Spinal cord (tissue), 10 donors: ENCODE results near the gene SPATA3. TPM values are rescaled to one million over a fixed set of nuclear protein-coding genes. Genes with fewer than 3 reads are reported as not detected.

Source experiments
- DNase-seq, 6 donors: peaks; one replicate each; pipeline versions ENCODE4 v3.0.0 to v3.0.0-alpha.2; 2013 to 2015; ENCODE audit warnings: low spot score in 6 of 6, low read depth in 4 of 6
- H3K27ac ChIP-seq: one replicate; pipeline ENCODE4 v1.5.1; 2013; ENCODE audit warnings: low read depth, low read length, control low read depth
- H3K27me3 ChIP-seq: one replicate; pipeline ENCODE4 v1.6.1; 2013; ENCODE audit warnings: low read length; ENCODE audit not compliant: control insufficient read depth, insufficient read depth
- H3K36me3 ChIP-seq: one replicate; pipeline ENCODE4 v1.6.1; 2013; ENCODE audit warnings: low read length; ENCODE audit not compliant: control insufficient read depth, insufficient read depth
- H3K4me1 ChIP-seq: one replicate; pipeline ENCODE4 v1.6.1; 2013; ENCODE audit warnings: low read length; ENCODE audit not compliant: control insufficient read depth, insufficient read depth
- H3K4me3 ChIP-seq: one replicate; pipeline ENCODE4 v1.5.1; 2013; ENCODE audit warnings: low read depth, low read length, control low read depth
- H3K9me3 ChIP-seq: one replicate; pipeline ENCODE4 v1.6.1; 2013; ENCODE audit warnings: low read length; ENCODE audit not compliant: control insufficient read depth, insufficient read depth
- WGBS: methylation state at CpG from one replicate; pipeline ENCODE4 v1.1.5; 2013; ENCODE audit warnings: missing lambda C conversion rate; ENCODE audit not compliant: insufficient coverage; 5-methylcytosine and 5-hydroxymethylcytosine counted together
- polyA plus RNA-seq, 2 donors: library from polyadenylated mRNA; unstranded; fragments of 120-200 nt; gene quantifications; one replicate each; pipeline ENCODE4 v1.2.1, GENCODE V29; 2013; ENCODE audit not compliant: insufficient read length in 2 of 2
- total RNA-seq, 2 donors: library from RNA; depleted of rRNA in 1 of 2; stranded (reverse); fragments of 120-200 nt in 1 of 2; fragments of >200 nt in 1 of 2; gene quantifications; one replicate each; pipeline versions ENCODE4 v1.2.3 to v1.2.4, GENCODE V29; 2013 to 2014
- donor health status: healthy.

SPATA3 gene
- total and polyA plus RNA-seq, 4 donors: not detected

- Histone ChIP-seq H3K27ac (no peak overlapping the region), H3K4me3 (no peak overlapping the region), H3K36me3 (no peaks in the 10 kb centered on the region), H3K27me3 (no peaks in the 10 kb centered on the region), H3K9me3 (no peaks in the 10 kb centered on the region), H3K4me1 (peaks cover 38% of the 10 kb centered on the region)
- no peak for DNase-seq
- WGBS: 76% methylated on average over 7 of the region's 10 CpGs
Measured at GRCh38 chr2:231007286-231008098, 11.6 kb downstream of the SPATA3 start.

DNA sequence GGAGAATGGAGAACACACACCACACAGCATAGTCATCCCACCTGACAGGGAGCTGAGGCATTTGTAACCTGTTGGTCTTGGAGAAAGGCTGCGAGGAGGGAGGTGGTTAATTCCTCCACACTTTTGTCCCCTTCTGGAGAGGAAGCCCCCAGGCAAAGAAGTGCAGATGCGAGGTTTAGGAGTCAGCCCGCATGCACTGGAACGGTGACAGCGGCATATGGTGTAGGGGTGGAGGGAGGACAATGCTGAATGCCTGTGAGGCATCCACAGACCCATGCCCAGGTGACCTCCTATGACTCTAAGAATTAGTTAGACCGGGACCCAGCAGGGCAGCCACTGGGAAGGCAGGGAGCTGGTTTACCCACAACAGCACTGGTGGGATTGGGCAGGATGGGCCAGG is 12.2 kb downstream of the SPATA3 start:
- Histone ChIP-seq H3K36me3 (no peaks in the 10 kb centered on the region), H3K9me3 (no peaks in the 10 kb centered on the region), H3K4me3 (no peak overlapping the region), H3K27ac (no peak overlapping the region), H3K4me1 (peaks cover 44% of the 10 kb centered on the region), H3K27me3 (no peaks in the 10 kb centered on the region)
- 94% methylated on average over 3 of the region's 6 CpGs for WGBS
- no peak for DNase-seq

GRCh38 chr2:231009236-231009919 is 13.5 kb downstream of the SPATA3 start:
- Histone ChIP-seq H3K36me3 (no peaks in the 10 kb centered on the region), H3K27me3 (no peaks in the 10 kb centered on the region), H3K4me1 (peaks cover 45% of the 10 kb centered on the region), H3K4me3 (no peak overlapping the region), H3K9me3 (no peaks in the 10 kb centered on the region), H3K27ac (no peak overlapping the region)
- peak in 2 of 6 donors; percentile 41 to 59 for DNase-seq
- WGBS: 33% methylated on average over 7 of the region's 14 CpGs

- Histone ChIP-seq H3K4me3 (no peak overlapping the region), H3K4me1 (peaks cover 54% of the 10 kb centered on the region), H3K36me3 (no peaks in the 10 kb centered on the region), H3K27ac (no peak overlapping the region), H3K27me3 (no peaks in the 10 kb centered on the region), H3K9me3 (no peaks in the 10 kb centered on the region)
- WGBS: 90% methylated on average over 2 of the region's 2 CpGs
- no peak for DNase-seq
Measured at GRCh38 chr2:231010201-231010730, 14.3 kb downstream of the SPATA3 start.

GRCh38 chr2:231011526-231011925 is 15.6 kb downstream of the SPATA3 start:
- DNase-seq: no peak
- no peak overlapping the region for H3K27ac ChIP-seq
- no peaks in the 10 kb centered on the region for H3K9me3 ChIP-seq
- H3K27me3 ChIP-seq: no peaks in the 10 kb centered on the region
- H3K4me3 ChIP-seq: no peak overlapping the region
- H3K36me3 ChIP-seq: no peaks in the 10 kb centered on the region
- peaks cover 65% of the 10 kb centered on the region for H3K4me1 ChIP-seq
- 46% methylated on average over 2 of the region's 2 CpGs for WGBS

DNA sequence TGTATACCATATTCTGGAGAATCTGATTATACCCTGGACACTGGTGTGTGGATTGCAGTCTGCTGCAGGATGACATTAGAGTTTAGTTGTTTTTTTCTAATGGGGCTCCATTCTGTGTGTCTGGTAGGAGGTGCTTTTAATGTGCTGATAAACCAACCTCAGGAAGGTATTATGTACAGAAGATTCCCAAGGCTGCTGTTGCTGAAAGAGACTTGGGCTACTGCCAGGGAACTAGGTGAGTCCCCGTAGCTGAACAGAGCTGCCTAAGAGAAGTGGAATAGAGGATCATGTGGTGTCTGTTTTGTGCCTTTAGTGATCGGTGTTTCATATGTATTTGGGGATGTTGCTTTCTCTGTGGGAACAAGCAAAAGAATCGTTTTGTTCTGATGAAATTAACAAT is 16.5 kb downstream of the SPATA3 start:
- WGBS: 50% methylated on average over 1 of the region's 3 CpGs
- H3K27me3 ChIP-seq: no peaks in the 10 kb centered on the region
- no peak overlapping the region for H3K27ac ChIP-seq
- H3K4me1 ChIP-seq: peaks cover 61% of the 10 kb centered on the region
- H3K4me3 ChIP-seq: no peak overlapping the region
- no peaks in the 10 kb centered on the region for H3K9me3 ChIP-seq
- DNase-seq: peak in 1 of 6 donors; percentile 80
- no peaks in the 10 kb centered on the region for H3K36me3 ChIP-seq

- 0% methylated on average over 1 of the region's 3 CpGs for WGBS
- Histone ChIP-seq H3K4me1 (peaks cover 54% of the 10 kb centered on the region), H3K4me3 (no peak overlapping the region), H3K36me3 (no peaks in the 10 kb centered on the region), H3K27me3 (no peaks in the 10 kb centered on the region), H3K27ac (no peak overlapping the region), H3K9me3 (no peaks in the 10 kb centered on the region)
- no peak for DNase-seq
Measured at GRCh38 chr2:231013820-231014219, 17.9 kb downstream of the SPATA3 start.

- H3K36me3 ChIP-seq: no peaks in the 10 kb centered on the region
- peaks cover 46% of the 10 kb centered on the region for H3K4me1 ChIP-seq
- H3K4me3 ChIP-seq: no peak overlapping the region
- peak; percentile 53 to 92 (median 73) for DNase-seq
- no peaks in the 10 kb centered on the region for H3K9me3 ChIP-seq
- H3K27me3 ChIP-seq: no peaks in the 10 kb centered on the region
- WGBS: 19% methylated on average over 6 of the region's 7 CpGs
- peak overlapping the region; percentile 87 for H3K27ac ChIP-seq
Measured at GRCh38 chr2:231015478-231015877, 19.6 kb downstream of the SPATA3 start.

DNA sequence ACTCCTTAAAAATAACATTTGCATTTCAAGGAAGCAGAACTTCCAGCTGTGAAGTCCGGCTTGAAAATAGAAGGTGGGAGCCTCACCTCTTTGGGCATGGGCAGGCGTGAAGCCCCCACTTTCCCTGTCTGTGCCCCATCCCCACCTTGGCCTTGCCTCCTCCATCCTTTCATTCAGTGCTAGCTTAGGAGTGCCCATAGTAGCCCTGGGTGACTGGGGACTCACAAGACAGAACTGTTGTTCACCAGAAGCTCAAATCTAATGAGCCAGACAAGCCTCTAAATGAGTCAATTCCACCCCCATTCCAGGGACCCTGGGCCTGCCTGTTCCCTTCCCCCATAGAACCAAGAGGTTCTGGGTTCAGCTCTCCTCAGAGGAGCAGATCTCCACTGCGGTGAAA is 20.0 kb downstream of the SPATA3 start:
- no peak overlapping the region for H3K4me3 ChIP-seq
- no peaks in the 10 kb centered on the region for H3K36me3 ChIP-seq
- peak overlapping the region; percentile 87 for H3K27ac ChIP-seq
- H3K9me3 ChIP-seq: no peaks in the 10 kb centered on the region
- peaks cover 46% of the 10 kb centered on the region for H3K4me1 ChIP-seq
- no peaks in the 10 kb centered on the region for H3K27me3 ChIP-seq
- DNase-seq: peak in 1 of 6 donors; percentile 62
- 41% methylated on average over 3 of the region's 3 CpGs for WGBS
